Mucosa of descending colon (tissue), 3 donors: ENCODE measurements around the gene HMCN2. TPM values are rescaled to one million over a fixed set of nuclear protein-coding genes. Genes with fewer than 3 reads are reported as not detected.

Experiments used
- ATAC-seq: fragments of 200-7000 bp; cut with Tn5 transposase; one replicate; pipeline ENCODE4 v1.9.1; 2020; ENCODE audit warnings: mild to moderate bottlenecking, moderate library complexity
- DNase-seq, 3 donors: peaks; one replicate each; pipeline ENCODE4 v3.0.0-alpha.2; 2020
- H3K36me3 ChIP-seq: fragments of 200-600 bp; one replicate; pipeline ENCODE4 v1.8.0; 2021; ENCODE audit warnings: low read depth, mild to moderate bottlenecking
- H3K4me1 ChIP-seq: fragments of 200-600 bp; one replicate; pipeline ENCODE4 v1.8.0; 2021; ENCODE audit warnings: low read depth, mild to moderate bottlenecking
- H3K4me3 ChIP-seq: fragments of 200-600 bp; one replicate; pipeline ENCODE4 v1.8.0; 2021; ENCODE audit warnings: mild to moderate bottlenecking
- H3K9me3 ChIP-seq: fragments of 200-600 bp; one replicate; pipeline ENCODE4 v1.8.0; 2021; ENCODE audit warnings: mild to moderate bottlenecking
- CTCF ChIP-seq: fragments of 200-600 bp; IDR thresholded peaks from one replicate; pipeline ENCODE4 v1.8.0; 2022; ENCODE audit warnings: antibody characterized with exemption, mild to moderate bottlenecking
- intact Hi-C, 2 donors: fragments of 100-400 bp; cut with DNase I in 1 of 2; cut with micrococcal nuclease in 1 of 2; formaldehyde crosslinking; loops; one replicate each; pipeline versions ENCODE4 v1.11.0 to v1.11.1; 2022; cut with DNase I, micrococcal nuclease
- total RNA-seq, 3 donors: library from RNA; stranded (reverse); fragmentation: NEBNext Ultra II Directional in 2 of 3; extraction: Animal tissue kit (Norgen Biotek cat#: 25700) in 2 of 3; gene quantifications; one replicate each; pipeline versions ENCODE4 v1.2.1 to v1.2.4, GENCODE V29; 2021 to 2023
- donor health status: DM: no; HTN: no; CAD: no; lungs with moderate emphysema.
- donor health status: DM: no; HTN: no; CAD: no.
- donor health status: DM: no; HTN: yes; CAD: no.

HMCN2 gene
- total RNA-seq, 3 donors from 2014 or later: 28.1 to 40.5 (median 33.2) TPM

GRCh38 chr9:130373679-130374325, 108.2 kb downstream of the HMCN2 start:
- Histone ChIP-seq H3K4me3 (no peak overlapping the region), H3K36me3 (no peaks in the 10 kb centered on the region), H3K4me1 (no peaks in the 10 kb centered on the region), H3K9me3 (no peaks in the 10 kb centered on the region)
- ATAC-seq (no peak), DNase-seq (no peak)
- no peak for TF ChIP-seq CTCF
- intact Hi-C loops: no loop called here

- no peak for DNase-seq
- no peak for TF ChIP-seq CTCF
- Histone ChIP-seq H3K9me3 (no peaks in the 10 kb centered on the region), H3K4me1 (no peaks in the 10 kb centered on the region), H3K4me3 (no peak overlapping the region), H3K36me3 (no peaks in the 10 kb centered on the region)
- ATAC-seq: no peak
- intact Hi-C loops: no loop called here
Observed at GRCh38 chr9:130377612-130378011, 112.1 kb downstream of the HMCN2 start.

- ATAC-seq (no peak), DNase-seq (no peak)
- H3K4me3 ChIP-seq: no peak overlapping the region
- H3K36me3 ChIP-seq: no peaks in the 10 kb centered on the region
- intact Hi-C loops: no loop called here
- H3K9me3 ChIP-seq: no peaks in the 10 kb centered on the region
- TF ChIP-seq CTCF: no peak
- H3K4me1 ChIP-seq: no peaks in the 10 kb centered on the region
Observed at GRCh38 chr9:130378875-130379648, 113.5 kb downstream of the HMCN2 start.

- Histone ChIP-seq H3K4me3 (no peak overlapping the region), H3K36me3 (no peaks in the 10 kb centered on the region), H3K4me1 (no peaks in the 10 kb centered on the region), H3K9me3 (no peaks in the 10 kb centered on the region)
- no peak for ATAC-seq
- intact Hi-C loops: no loop called here
- TF ChIP-seq CTCF: no peak
- DNase-seq: no peak
Observed at GRCh38 chr9:130379649-130379970, 114.0 kb downstream of the HMCN2 start.

GRCh38 chr9:130380920-130381469, 115.4 kb downstream of the HMCN2 start:
- H3K4me1 ChIP-seq: no peaks in the 10 kb centered on the region
- no peaks in the 10 kb centered on the region for H3K9me3 ChIP-seq
- intact Hi-C loops: no loop called here
- DNase-seq (no peak), ATAC-seq (no peak)
- no peak overlapping the region for H3K4me3 ChIP-seq
- TF ChIP-seq CTCF: no peak
- no peaks in the 10 kb centered on the region for H3K36me3 ChIP-seq
